HG03175 (cell line): ENCODE measurements around the gene HCN2.

Experiments
- ATAC-seq: cut with Tn5 transposase; IDR thresholded peaks from one replicate; pipeline ENCODE4 v1.9.1; 2021; ENCODE audit warnings: mild to moderate bottlenecking, moderate library complexity; ENCODE audit not compliant: unreplicated experiment

The HCN2 gene

DNA sequence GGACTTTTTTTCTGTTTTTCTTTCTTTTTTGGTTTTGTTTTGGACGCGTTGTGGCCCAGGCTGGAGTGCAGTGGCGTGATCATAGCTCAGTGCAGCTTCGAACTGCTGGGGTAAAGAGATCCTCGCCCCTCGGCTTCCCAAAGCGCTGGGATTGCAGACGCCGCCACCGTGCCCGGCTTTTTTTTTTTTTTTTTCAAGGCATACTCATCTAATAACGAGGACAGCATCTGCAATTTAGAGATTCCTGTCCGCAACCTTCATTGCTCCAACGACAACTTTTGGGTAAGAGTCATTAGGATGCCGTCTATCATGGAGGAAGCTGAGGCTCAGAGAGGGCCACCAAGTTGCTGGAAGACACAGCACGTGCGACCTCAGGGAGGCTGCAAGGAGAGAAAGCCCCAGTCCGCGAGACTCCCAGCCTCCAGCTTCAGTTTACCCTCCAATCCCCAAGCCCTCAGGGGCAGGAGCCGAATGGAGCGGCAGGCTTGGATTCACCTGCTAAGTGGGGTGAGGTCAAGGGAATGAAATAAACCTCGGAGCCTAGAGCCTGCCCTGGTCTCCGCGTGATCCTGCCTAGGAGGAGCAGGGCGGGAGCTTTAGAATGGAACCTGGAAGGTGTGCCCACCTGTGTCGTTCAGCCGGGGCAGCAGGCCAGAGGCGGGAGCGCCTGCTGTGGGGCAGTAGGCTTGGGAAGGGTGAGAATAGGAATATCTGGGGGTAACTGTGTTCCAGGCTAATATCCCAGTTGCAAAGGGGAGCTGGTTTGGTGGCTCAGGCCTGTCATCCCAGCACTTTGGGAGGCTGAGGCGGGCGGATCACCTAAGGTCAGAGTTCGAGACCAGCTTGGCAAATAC, 44.3 kb downstream of the HCN2 start:
- no peak for ATAC-seq

GRCh38 chr19:634975-635652, 45.4 kb downstream of the HCN2 start:
- no peak for ATAC-seq

DNA sequence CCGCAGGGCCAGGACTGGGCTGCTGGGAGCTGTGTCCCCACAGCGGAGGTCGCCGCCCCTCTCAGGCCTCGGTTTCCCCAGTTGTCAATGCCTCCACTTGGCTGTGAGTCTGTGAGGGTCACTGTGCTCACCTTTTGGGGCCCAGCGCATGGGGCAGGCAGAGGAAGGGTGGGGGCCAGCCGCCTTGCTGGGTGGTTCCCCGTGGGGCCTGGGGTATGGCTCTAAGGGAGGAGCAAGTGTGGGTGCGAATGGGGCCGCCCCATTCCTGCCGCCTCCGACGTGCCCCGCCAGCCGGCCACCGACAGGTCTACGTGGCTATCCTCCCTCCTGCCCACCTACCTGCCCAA, 49.2 kb downstream of the HCN2 start:
- ATAC-seq: no peak

DNA sequence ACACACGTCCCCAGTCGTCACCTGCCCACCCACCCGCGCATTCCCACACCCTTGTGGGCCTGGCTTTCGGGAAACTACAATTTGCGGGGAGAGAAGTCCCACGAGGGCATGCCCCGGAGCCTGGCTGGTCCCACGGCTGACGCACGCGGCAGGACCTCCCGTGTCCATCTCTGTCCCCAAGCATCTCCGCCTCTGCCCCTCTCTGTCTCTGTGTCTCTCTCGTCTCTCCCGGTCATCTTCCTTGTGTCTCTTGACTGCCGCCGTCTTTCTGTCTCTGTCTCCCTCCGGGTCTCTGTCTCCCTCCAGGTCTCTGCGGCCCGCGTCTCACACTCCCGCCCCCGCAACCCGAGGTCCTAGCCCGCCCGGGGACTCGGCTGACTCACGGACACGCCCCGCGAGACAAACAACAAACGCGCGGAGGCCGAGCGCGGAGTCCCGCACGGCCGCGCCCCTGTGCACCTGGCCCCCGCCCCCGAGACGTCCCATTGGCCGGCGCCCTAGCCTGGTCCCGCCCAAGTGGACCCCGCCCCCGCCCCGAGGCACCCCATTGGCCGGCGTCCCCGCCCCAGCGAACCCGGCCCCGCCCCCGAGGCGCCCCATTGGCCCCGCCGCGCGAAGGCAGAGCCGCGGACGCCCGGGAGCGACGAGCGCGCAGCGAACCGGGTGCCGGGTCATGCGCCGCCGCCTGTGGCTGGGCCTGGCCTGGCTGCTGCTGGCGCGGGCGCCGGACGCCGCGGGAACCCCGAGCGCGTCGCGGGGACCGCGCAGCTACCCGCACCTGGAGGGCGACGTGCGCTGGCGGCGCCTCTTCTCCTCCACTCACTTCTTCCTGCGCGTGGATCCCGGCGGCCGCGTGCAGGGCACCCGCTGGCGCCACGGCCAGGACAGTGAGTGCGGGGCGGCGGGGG, 49.8 kb downstream of the HCN2 start, which contains the start of gene FGF22:
FGF22 (plus strand) TSS at position 627 of the 908 bp plus-strand sequence; CDS start at position 674, 47 bp downstream.
- peak; percentile 71 for ATAC-seq

DNA sequence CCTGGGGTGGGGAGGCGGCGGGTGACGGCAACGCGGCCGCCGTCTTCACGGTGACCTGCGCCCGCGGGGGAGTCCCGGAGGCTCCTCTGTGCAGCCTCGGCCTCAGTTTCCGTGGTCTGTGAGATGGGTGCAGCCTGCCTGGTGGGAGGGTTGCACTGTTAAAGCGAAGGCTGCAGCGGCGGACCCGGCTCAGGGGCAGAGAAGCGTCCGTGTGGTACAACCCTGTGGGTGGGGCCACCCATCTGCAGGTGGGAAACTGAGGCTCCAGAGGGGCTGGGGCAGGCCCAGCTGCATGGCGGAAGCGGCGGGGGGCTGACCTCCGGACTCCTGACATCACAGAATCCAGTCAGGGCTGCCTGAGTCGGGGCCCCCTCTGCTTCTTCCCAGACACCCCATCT, 50.5 kb downstream of the HCN2 start:
- no peak for ATAC-seq

GRCh38 chr19:640606-641189, 51.0 kb downstream of the HCN2 start:
- ATAC-seq: no peak

DNA sequence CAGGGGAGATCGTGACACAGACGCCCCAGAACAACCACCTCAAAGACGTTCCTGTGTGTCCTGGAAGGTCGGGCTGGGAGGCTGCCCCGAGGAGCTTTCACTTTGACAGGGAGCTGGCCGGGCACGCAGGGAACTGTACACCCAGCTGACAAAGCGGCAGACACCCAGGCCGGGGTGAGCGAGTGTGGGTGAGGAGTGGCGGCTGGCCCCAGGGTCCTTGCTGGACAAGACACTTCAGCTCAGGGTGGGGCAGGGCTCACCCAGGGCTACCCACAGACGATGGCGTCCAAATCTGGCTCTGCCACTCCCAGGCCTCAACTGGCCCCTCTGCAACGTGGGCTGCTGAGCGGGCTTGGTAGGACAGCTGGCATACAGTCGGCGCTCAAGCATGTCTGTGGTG, 52.0 kb downstream of the HCN2 start:
- ATAC-seq: no peak

DNA sequence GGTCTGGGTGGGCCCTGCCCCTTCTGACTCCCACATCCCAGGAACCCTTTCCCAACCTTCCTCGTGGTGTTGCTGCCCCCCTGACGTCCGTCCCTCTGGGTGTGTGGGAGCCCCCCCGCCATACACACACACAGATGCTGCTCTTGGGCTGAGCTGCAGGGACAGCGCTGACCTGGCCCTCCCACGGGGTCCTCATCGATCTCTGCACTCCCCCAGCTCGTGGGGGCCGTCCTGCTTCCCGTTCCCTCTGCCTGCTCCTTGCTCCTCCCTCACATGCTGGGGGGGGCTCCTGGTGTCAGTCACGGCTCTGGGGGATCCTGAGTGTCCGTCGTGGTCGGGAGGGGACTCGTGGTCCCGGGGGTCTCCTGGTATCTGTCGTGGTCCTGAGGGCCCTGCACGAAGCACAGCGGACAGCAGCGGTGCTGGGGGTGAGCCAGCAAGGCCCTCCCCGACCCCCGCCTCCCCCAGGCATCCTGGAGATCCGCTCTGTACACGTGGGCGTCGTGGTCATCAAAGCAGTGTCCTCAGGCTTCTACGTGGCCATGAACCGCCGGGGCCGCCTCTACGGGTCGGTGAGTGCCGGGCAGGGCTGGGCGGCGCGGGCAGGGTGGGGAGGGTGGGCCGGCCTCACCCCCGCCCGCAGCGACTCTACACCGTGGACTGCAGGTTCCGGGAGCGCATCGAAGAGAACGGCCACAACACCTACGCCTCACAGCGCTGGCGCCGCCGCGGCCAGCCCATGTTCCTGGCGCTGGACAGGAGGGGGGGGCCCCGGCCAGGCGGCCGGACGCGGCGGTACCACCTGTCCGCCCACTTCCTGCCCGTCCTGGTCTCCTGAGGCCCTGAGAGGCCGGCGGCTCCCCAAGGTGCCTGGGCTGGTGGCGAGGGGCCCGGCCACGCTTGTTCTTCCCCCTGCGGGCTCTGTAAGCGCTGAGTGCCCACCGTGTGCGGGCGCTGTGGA, 53.4 kb downstream of the HCN2 start:
- no peak for ATAC-seq

GRCh38 chr19:643736-644135, 54.1 kb downstream of the HCN2 start:
- no peak for ATAC-seq

- ATAC-seq: no peak
Measured at GRCh38 chr19:644363-644762, 54.7 kb downstream of the HCN2 start.

DNA sequence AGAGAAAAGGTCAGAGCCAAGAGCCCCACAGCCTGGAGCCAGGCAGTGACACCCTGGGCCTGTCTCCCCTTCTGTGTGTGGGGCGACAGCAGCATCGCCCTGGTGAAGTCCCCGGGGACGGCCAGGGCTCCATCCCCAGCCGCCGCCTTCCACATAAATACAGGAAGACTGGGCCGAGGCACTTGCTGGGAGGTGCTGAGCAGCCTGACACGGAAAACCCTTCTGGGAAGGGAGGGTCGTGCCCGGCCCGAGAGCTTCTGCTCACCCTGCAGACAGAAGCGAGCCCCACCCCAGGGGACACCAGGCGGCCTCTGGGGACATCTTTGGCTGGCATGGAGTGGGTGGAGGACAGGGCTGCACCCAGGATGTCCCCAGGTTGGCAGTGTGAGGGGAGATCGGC, 55.1 kb downstream of the HCN2 start:
- no peak for ATAC-seq

DNA sequence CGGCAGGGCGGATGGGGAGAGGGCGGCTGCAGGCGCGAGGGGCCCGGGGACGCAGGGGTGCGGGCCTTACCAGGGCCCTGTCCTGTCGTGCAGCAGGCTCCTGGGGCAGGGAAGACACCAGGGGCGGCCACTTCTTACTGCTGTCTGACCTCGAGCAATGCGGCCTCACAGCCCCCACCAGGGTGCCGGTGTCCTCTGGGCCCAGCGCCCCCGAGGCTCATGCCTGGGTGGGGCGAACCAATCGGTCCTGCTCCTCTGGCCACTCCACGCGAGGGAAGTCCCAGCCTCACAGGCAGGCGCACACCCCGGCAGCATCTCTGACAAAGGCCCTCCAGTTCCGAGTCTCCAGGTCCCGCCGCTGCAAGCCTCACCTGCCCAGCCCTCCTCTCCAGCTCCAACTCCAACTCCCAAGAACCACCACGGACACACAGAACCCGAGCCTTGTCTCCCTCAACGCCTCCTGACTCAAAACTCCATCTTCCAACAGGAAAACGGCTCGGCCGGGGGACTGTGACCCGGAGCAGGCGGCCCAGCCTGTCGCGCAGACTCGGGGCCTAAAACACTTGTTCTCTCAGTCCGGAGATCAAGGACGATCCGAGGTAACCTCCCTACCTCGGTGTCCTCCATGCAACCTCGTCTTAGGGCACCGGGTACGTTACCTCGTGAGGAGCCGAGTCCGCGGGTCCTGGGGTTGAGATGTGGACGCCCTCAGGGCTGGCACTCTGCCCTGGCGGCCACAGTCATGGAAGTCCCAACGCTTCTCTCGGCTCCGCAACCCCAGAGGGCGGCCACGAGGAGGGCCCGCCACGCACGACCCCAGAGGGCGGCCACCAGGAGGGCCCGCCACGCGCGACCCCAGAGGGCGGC, 56.5 kb downstream of the HCN2 start:
- ATAC-seq: no peak

DNA sequence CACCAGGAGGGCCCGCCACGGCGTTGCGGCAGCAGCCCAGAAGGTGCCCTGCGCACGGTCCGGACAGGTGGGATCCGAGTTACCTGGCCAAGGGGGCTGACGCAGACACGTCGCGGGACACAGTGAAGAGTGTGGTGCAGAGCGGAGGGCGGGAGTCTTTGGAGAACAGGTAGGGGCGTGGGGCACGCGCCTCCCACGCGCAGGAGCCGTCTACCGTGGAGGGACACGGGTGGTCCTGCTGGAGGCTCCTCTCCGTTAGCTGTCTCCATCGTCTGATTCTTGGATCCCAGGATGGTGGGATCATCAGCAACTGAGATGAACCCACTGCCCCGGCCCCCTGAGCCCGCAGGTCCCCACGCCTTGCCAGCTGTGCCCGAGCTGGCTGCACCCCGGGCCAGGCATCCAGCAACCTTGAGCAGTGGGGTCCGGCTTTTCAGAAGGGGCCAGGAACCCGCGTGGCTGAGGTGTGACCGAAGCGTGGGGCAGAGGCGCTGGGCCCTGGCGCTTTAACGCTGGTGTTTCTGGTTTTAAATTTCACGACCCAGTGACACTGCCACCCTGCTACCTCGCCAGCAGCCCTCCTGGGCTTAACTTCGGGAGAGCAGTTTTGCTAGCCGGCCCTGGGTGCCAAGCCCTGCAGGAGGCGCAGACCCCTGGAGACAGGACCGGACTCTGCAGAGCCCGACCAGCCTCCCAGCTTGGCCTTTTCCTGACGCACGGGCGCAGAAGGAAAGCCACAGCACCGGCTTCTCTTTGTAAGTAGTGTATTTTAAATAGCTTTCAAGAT, 57.3 kb downstream of the HCN2 start:
- no peak for ATAC-seq

GRCh38 chr19:647566-648284, 58.0 kb downstream of the HCN2 start:
- ATAC-seq: no peak

DNA sequence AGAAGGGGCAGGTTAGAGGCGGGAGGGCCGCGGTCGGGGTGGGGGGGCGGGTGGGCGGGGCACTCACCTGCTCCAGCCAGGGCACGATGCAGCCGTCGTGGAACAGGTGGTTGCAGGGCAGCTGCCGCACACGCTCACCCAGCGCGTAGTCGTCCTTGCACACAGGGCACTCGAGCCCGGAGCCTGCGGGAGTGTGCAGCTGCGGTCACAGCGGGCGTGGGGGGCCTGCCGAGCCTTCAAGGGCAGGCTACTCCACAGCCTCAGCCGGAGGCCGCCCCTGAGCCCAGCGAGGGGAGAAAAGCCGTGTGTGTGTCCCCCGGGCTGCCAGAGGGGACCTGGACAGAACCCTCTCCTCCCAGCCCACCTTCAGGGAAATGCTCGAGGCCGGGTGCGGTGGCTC, 58.6 kb downstream of the HCN2 start:
- ATAC-seq: no peak

GRCh38 chr19:648904-649801, 59.5 kb downstream of the HCN2 start:
- no peak for ATAC-seq
